Measurements from ENCODE around the gene ILKAP. TPM values are rescaled to one million over a fixed set of nuclear protein-coding genes. Genes with fewer than 3 reads are reported as not detected.

Gene ILKAP
- total and polyA plus RNA-seq, 2 of the 4 experiments (the other 2 are of a cell fraction): 13.3 to 44.2 TPM

DNA sequence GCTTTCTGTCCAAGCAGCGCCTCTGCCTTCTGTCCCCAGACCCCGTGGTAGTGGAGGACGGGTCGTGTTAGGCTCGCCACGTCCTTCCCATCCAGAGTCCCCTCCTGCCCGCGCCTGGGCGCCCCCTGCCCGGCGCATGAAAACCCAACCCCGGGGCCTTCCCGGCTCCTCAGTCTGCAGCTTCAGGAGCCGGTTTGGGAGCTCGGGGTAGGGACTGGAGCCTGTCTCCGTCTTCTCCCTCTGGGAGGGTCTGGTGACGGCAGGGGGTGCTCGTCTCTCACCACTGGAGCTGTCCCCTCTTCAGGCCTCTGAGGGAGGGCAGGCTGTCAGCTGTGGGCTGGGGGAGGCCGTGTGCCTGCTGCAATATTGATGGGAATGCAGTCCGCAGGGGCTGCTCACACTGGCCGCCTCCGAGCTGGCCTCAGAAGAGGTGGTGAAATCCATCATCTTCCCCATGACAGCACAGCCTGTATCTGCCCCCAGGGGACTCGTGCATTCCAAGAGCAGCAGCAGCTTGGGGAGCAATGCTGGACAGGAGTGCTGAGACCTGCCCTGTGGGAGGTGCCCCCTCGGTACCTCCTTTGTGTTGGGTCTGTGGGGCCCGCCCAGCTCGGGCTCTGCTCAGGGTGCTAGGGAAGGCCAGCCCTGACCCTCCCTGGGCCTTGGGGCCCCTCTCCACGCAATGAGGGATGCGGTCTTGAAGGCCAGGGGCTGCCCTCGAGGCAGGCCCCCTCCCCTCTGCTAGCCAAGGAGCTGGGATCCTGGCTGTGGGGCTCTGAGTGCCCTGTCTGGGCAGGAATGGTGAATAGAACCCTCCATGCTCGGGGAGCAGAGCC, 82.8 kb downstream of the ILKAP start (continued):
- TF ChIP-seq CTCF (conservative IDR thresholded peaks at IDR 0.05; ENCODE audit: low read depth, low read length): peak; percentile 45
- no peak for TF ChIP-seq CHD1 (IDR thresholded peaks at IDR 0.05; ENCODE audit: low read depth, low read length)

Other genes with a start within 250 kb of the ILKAP start
- 44.6 and 59.4 TPM in 2 replicates for gene UBE2F, start 236.7 kb downstream of the ILKAP start, total RNA-seq (2012; rRNA removed)
- gene UBE2F, start 236.7 kb downstream of the ILKAP start, polyA plus RNA-seq (2012; rRNA removed): 53.5 and 59.8 TPM in 2 replicates
- 8.6 and 12.2 TPM in 2 replicates for gene SCLY, start 142.7 kb downstream of the ILKAP start, total RNA-seq (2012; rRNA removed)
- 10.5 and 11.5 TPM in 2 replicates for gene SCLY, start 142.7 kb downstream of the ILKAP start, polyA plus RNA-seq (2012; rRNA removed)
- 1.4 and 2.0 TPM in 2 replicates for gene ESPNL, start 103.4 kb downstream of the ILKAP start, total RNA-seq (2012; rRNA removed)
- gene ESPNL, start 103.4 kb downstream of the ILKAP start, polyA plus RNA-seq (2012; rRNA removed): 2.0 and 2.6 TPM in 2 replicates
- gene KLHL30, start 65.0 kb downstream of the ILKAP start, total RNA-seq (2012; rRNA removed): under 0.01 TPM in 1 of 2 replicates, not detected in the other
- gene KLHL30, start 65.0 kb downstream of the ILKAP start, polyA plus RNA-seq (2012; rRNA removed): 0.03 TPM in 2 replicates
- gene ERFE, start 44.7 kb downstream of the ILKAP start, total RNA-seq (2012; rRNA removed): 0.56 and 1.3 TPM in 2 replicates
- 3.5 and 3.8 TPM in 2 replicates for gene ERFE, start 44.7 kb downstream of the ILKAP start, polyA plus RNA-seq (2012; rRNA removed)
- gene HES6, start 36.3 kb upstream of the ILKAP start, total RNA-seq (2012; rRNA removed): 1.3 and 1.4 TPM in 2 replicates
- 3.3 TPM in 2 replicates for gene HES6, start 36.3 kb upstream of the ILKAP start, polyA plus RNA-seq (2012; rRNA removed)
- 2.8 and 3.2 TPM in 2 replicates for gene PER2, start 84.9 kb upstream of the ILKAP start, total RNA-seq (2012; rRNA removed)
- 1.7 and 2.1 TPM in 2 replicates for gene PER2, start 84.9 kb upstream of the ILKAP start, polyA plus RNA-seq (2012; rRNA removed)
- gene TRAF3IP1, start 116.8 kb upstream of the ILKAP start, total RNA-seq (2012; rRNA removed): 5.9 and 6.9 TPM in 2 replicates
- gene TRAF3IP1, start 116.8 kb upstream of the ILKAP start, polyA plus RNA-seq (2012; rRNA removed): 6.0 and 8.3 TPM in 2 replicates
- 21.4 and 23.5 TPM in 2 replicates for gene ASB1, start 223.2 kb upstream of the ILKAP start, total RNA-seq (2012; rRNA removed)
- gene ASB1, start 223.2 kb upstream of the ILKAP start, polyA plus RNA-seq (2012; rRNA removed): 37.3 and 39.6 TPM in 2 replicates